Ammon's horn (tissue), 1 donor: Measurements from ENCODE around the gene MPG.
A peak's percentile ranks its signal among the peaks of the same experiment; 100 is the strongest.

ENCODE experiments used
- DNase-seq: peaks from one replicate; pipeline ENCODE4 v3.0.0-alpha.2; 2016; ENCODE audit warnings: low spot score

The MPG gene

GRCh38 chr16:83781-84615, 6.0 kb downstream of the MPG start:
- DNase-seq: no peak

- DNase-seq: peak; percentile 58
Measured at GRCh38 chr16:84718-85406, 6.8 kb downstream of the MPG start.

- no peak for DNase-seq
Measured at GRCh38 chr16:85407-85782, 7.4 kb downstream of the MPG start.

GRCh38 chr16:85865-86264, 7.8 kb downstream of the MPG start:
- no peak for DNase-seq

- DNase-seq: no peak
Measured at GRCh38 chr16:86483-86952, 8.5 kb downstream of the MPG start.

- DNase-seq: no peak
Measured at GRCh38 chr16:88613-89012, 10.6 kb downstream of the MPG start.

- DNase-seq: no peak
Measured at GRCh38 chr16:89391-90302, 11.6 kb downstream of the MPG start.

GRCh38 chr16:91484-91883, 13.5 kb downstream of the MPG start:
- DNase-seq: peak; percentile 87

GRCh38 chr16:92431-93339, 14.7 kb downstream of the MPG start:
- DNase-seq: no peak

GRCh38 chr16:94918-95265, 16.9 kb downstream of the MPG start:
- DNase-seq: no peak

- peak; percentile 93 for DNase-seq
Measured at GRCh38 chr16:96935-97381, 18.9 kb downstream of the MPG start.

- no peak for DNase-seq
Measured at GRCh38 chr16:97822-98221, 19.8 kb downstream of the MPG start.

GRCh38 chr16:100989-101388, 23.0 kb downstream of the MPG start:
- DNase-seq: no peak

- DNase-seq: no peak
Measured at GRCh38 chr16:101586-101985, 23.6 kb downstream of the MPG start.

- peak; percentile 75 for DNase-seq
Measured at GRCh38 chr16:102060-102855, 24.2 kb downstream of the MPG start.

GRCh38 chr16:104355-104754, 26.3 kb downstream of the MPG start:
- no peak for DNase-seq

- no peak for DNase-seq
Measured at GRCh38 chr16:104928-105327, 26.9 kb downstream of the MPG start.

GRCh38 chr16:105521-105920, 27.5 kb downstream of the MPG start:
- DNase-seq: no peak

GRCh38 chr16:106623-107324, 28.7 kb downstream of the MPG start:
- peak; percentile 92 for DNase-seq
